Measurements from ENCODE around the gene NXNL1.

NXNL1 gene

GRCh38 chr19:17495639-17496296 lies 35.0 kb upstream of the NXNL1 start:
- in situ Hi-C loops (cut with MboI; ENCODE audit: low sequenced_read_pairs, unreplicated experiment), result no loop called here
- peak; percentile 16 for DNase-seq (ENCODE audit: low spot score)
- no peak for TF ChIP-seq CTCF (IDR thresholded peaks at IDR 0.05; ENCODE audit: borderline replicate concordance, control extremely low read depth, extremely low read depth, insufficient read depth, missing control alignments)

GRCh38 chr19:17491287-17491686 lies 30.6 kb upstream of the NXNL1 start:
- DNase-seq (ENCODE audit: low spot score), result no peak
- TF ChIP-seq CTCF (IDR thresholded peaks at IDR 0.05; ENCODE audit: borderline replicate concordance, control extremely low read depth, extremely low read depth, insufficient read depth, missing control alignments), result no peak
- in situ Hi-C loops (cut with MboI; ENCODE audit: low sequenced_read_pairs, unreplicated experiment), result no loop called here

GRCh38 chr19:17490411-17490810 lies 29.7 kb upstream of the NXNL1 start:
- no peak for TF ChIP-seq CTCF (IDR thresholded peaks at IDR 0.05; ENCODE audit: borderline replicate concordance, control extremely low read depth, extremely low read depth, insufficient read depth, missing control alignments)
- in situ Hi-C loops (cut with MboI; ENCODE audit: low sequenced_read_pairs, unreplicated experiment), result no loop called here
- no peak for DNase-seq (ENCODE audit: low spot score)

- no peak for DNase-seq (ENCODE audit: low spot score)
- in situ Hi-C loops (cut with MboI; ENCODE audit: low sequenced_read_pairs, unreplicated experiment), result no loop called here
- no peak for TF ChIP-seq CTCF (IDR thresholded peaks at IDR 0.05; ENCODE audit: borderline replicate concordance, control extremely low read depth, extremely low read depth, insufficient read depth, missing control alignments)
Observed at GRCh38 chr19:17489392-17490030, 28.8 kb upstream of the NXNL1 start.

- TF ChIP-seq CTCF (IDR thresholded peaks at IDR 0.05; ENCODE audit: borderline replicate concordance, control extremely low read depth, extremely low read depth, insufficient read depth, missing control alignments), result peak; percentile 42
- DNase-seq (ENCODE audit: low spot score), result peak; percentile 89
- in situ Hi-C loops (cut with MboI; ENCODE audit: low sequenced_read_pairs, unreplicated experiment), result no loop called here
Observed at GRCh38 chr19:17488593-17489391, 28.1 kb upstream of the NXNL1 start.

GRCh38 chr19:17487284-17488121 lies 26.8 kb upstream of the NXNL1 start:
- no peak for DNase-seq (ENCODE audit: low spot score)

More at GRCh38 chr19:17487284-17488121, 26.8 kb upstream of the NXNL1 start:
- no peak for TF ChIP-seq CTCF (IDR thresholded peaks at IDR 0.05; ENCODE audit: borderline replicate concordance, control extremely low read depth, extremely low read depth, insufficient read depth, missing control alignments)
- in situ Hi-C loops (cut with MboI; ENCODE audit: low sequenced_read_pairs, unreplicated experiment), result no loop called here

Measured in GM13976 (cell line).